Urothelium cell line (cell line): ENCODE results near the gene ZNF221.
A peak's percentile ranks its signal among the peaks of the same experiment; 100 is the strongest.
"Not testable (repeated sequence)": the region's sequence is repeated elsewhere in the genome, so short reads cannot be mapped to it uniquely, and the experiment has no call there.

ENCODE experiments used
- DNase-seq: peaks from one replicate; pipeline ENCODE4 v3.0.0; 2011; ENCODE audit warnings: low spot score, mixed read lengths
- FAIRE-seq: peaks from 2 replicates; lab custom pipeline; 2011; peaks lifted over from hg19 to GRCh38; lab: Jason Lieb, UNC

Gene ZNF221

GRCh38 chr19:43950834-43951645, at the start of gene ZNF221:
TSS of gene ZNF221 (plus strand) at chr19:43951228. CDS start at chr19:43962727, 11,499 bp downstream.
- DNase-seq (peak; percentile 95), FAIRE-seq (no peak)

GRCh38 chr19:43901395-43902390, 49.3 kb upstream of the ZNF221 start:
- no peak for FAIRE-seq
- peak; percentile 90 for DNase-seq

- FAIRE-seq: no peak
- DNase-seq: no peak
Observed at GRCh38 chr19:43902399-43902798, 48.6 kb upstream of the ZNF221 start.

- DNase-seq: no peak
- FAIRE-seq: no peak
Observed at GRCh38 chr19:43905897-43906296, 45.1 kb upstream of the ZNF221 start.

- FAIRE-seq: no peak
- DNase-seq: no peak
Observed at GRCh38 chr19:43906774-43907173, 44.3 kb upstream of the ZNF221 start.

GRCh38 chr19:43908659-43909058, 42.4 kb upstream of the ZNF221 start:
- FAIRE-seq: no peak

GRCh38 chr19:43910884-43911283, 40.1 kb upstream of the ZNF221 start:
- no peak for FAIRE-seq

More at GRCh38 chr19:43908659-43909058, 42.4 kb upstream of the ZNF221 start:
- DNase-seq: no peak

GRCh38 chr19:43913383-43913782, 37.6 kb upstream of the ZNF221 start:
- no peak for DNase-seq
- FAIRE-seq: no peak

More at GRCh38 chr19:43910884-43911283, 40.1 kb upstream of the ZNF221 start:
- DNase-seq: no peak

GRCh38 chr19:43914051-43914450, 37.0 kb upstream of the ZNF221 start:
- DNase-seq (no peak), FAIRE-seq (no peak)

- FAIRE-seq (no peak), DNase-seq (no peak)
Observed at GRCh38 chr19:43923875-43924274, 27.2 kb upstream of the ZNF221 start.

GRCh38 chr19:43928820-43929219, 22.2 kb upstream of the ZNF221 start:
- DNase-seq (no peak), FAIRE-seq (no peak)

- FAIRE-seq (no peak), DNase-seq (peak; percentile 16)
Observed at GRCh38 chr19:43934055-43934984, 16.7 kb upstream of the ZNF221 start.

- FAIRE-seq (no peak), DNase-seq (peak; percentile 96)
Observed at GRCh38 chr19:43934985-43935708, 15.9 kb upstream of the ZNF221 start, which contains the start of gene ZNF45. TSS of gene ZNF45 (minus strand) at chr19:43935282. CDS start at chr19:43922185, 13,097 bp downstream.

GRCh38 chr19:43936188-43936587, 14.8 kb upstream of the ZNF221 start:
- no peak for FAIRE-seq

GRCh38 chr19:43939557-43940260, 11.3 kb upstream of the ZNF221 start:
- FAIRE-seq: no peak

More at GRCh38 chr19:43936188-43936587, 14.8 kb upstream of the ZNF221 start:
- no peak for DNase-seq

GRCh38 chr19:43940719-43941118, 10.3 kb upstream of the ZNF221 start:
- no peak for DNase-seq
- no peak for FAIRE-seq

More at GRCh38 chr19:43939557-43940260, 11.3 kb upstream of the ZNF221 start:
- no peak for DNase-seq

GRCh38 chr19:43941209-43941608, 9.8 kb upstream of the ZNF221 start:
- no peak for FAIRE-seq
- DNase-seq: no peak

GRCh38 chr19:43947412-43947811, 3.6 kb upstream of the ZNF221 start:
- FAIRE-seq, DNase-seq: not testable (repeated sequence)

GRCh38 chr19:43949803-43950202, 1.2 kb upstream of the ZNF221 start:
- not testable (repeated sequence) for DNase-seq, FAIRE-seq
